HEK293T (cell line): ENCODE data around the gene SHISA7.

Experiments used
- ARNT ChIP-seq: fragments of 450-650 bp; IDR thresholded peaks from 2 replicates; pipeline ENCODE4 v1.6.1; 2017; ENCODE audit warnings: mild to moderate bottlenecking
- BHLHE40 ChIP-seq: fragments of 450-650 bp; IDR thresholded peaks from 2 replicates; pipeline ENCODE4 v1.6.1; 2016; ENCODE audit warnings: mild to moderate bottlenecking, moderate library complexity, borderline replicate concordance

- TF ChIP-seq BHLHE40 (no peak), ARNT (no peak)
Measured at GRCh38 chr19:55383279-55384130, 59.6 kb downstream of the SHISA7 start.
